ENCODE results near the gene PTAFR. TPM values are rescaled to one million over a fixed set of nuclear protein-coding genes. Genes with fewer than 3 reads are reported as not detected.

Gene PTAFR
- total RNA-seq, 4 donors from 2014 or later, result under 0.01 to 7.1 (median 1.9) TPM

GRCh38 chr1:28118640-28119307, 57.7 kb downstream of the PTAFR start:
- Histone ChIP-seq H3K4me3 (no peak overlapping the region), H3K27ac (no peak overlapping the region), H3K4me1 (no peaks in the 10 kb centered on the region), H3K9me3 (no peaks in the 10 kb centered on the region), H3K27me3 (no peaks in the 10 kb centered on the region), H3K36me3 (no peaks in the 10 kb centered on the region)
- intact Hi-C loops (cut with DNase I; ENCODE audit: low total_unique reads), result no loop called here
- TF ChIP-seq CTCF (IDR thresholded peaks at IDR 0.05), result no peak
- TF ChIP-seq POLR2A (IDR thresholded peaks at IDR 0.05), result no peak
- no peak for DNase-seq

- intact Hi-C loops (cut with DNase I; ENCODE audit: low total_unique reads), result no loop called here
- H3K4me1 ChIP-seq, result no peaks in the 10 kb centered on the region
- TF ChIP-seq CTCF (IDR thresholded peaks at IDR 0.05) (no peak), POLR2A (IDR thresholded peaks at IDR 0.05) (no peak)
- no peaks in the 10 kb centered on the region for H3K27me3 ChIP-seq
- H3K27ac ChIP-seq, result no peak overlapping the region
- no peak for DNase-seq
- H3K9me3 ChIP-seq, result no peaks in the 10 kb centered on the region
- no peaks in the 10 kb centered on the region for H3K36me3 ChIP-seq
- H3K4me3 ChIP-seq, result no peak overlapping the region
These were observed 61.2 kb downstream of the PTAFR start for GRCh38 chr1:28115267-28115666.

- intact Hi-C loops (cut with DNase I; ENCODE audit: low total_unique reads), result no loop called here
- TF ChIP-seq POLR2A (IDR thresholded peaks at IDR 0.05) (no peak), CTCF (IDR thresholded peaks at IDR 0.05) (no peak)
- H3K27me3 ChIP-seq, result no peaks in the 10 kb centered on the region
- H3K9me3 ChIP-seq, result no peaks in the 10 kb centered on the region
- H3K4me1 ChIP-seq, result no peaks in the 10 kb centered on the region
- no peak overlapping the region for H3K4me3 ChIP-seq
- no peak for DNase-seq
- no peak overlapping the region for H3K27ac ChIP-seq
- no peaks in the 10 kb centered on the region for H3K36me3 ChIP-seq
These were observed 61.6 kb downstream of the PTAFR start for GRCh38 chr1:28114844-28115243.

GRCh38 chr1:28113242-28113572, 63.3 kb downstream of the PTAFR start:
- H3K4me1 ChIP-seq, result no peaks in the 10 kb centered on the region
- H3K9me3 ChIP-seq, result no peaks in the 10 kb centered on the region
- no peak overlapping the region for H3K4me3 ChIP-seq
- H3K36me3 ChIP-seq, result no peaks in the 10 kb centered on the region
- no peaks in the 10 kb centered on the region for H3K27me3 ChIP-seq
- intact Hi-C loops (cut with DNase I; ENCODE audit: low total_unique reads), result no loop called here
- no peak overlapping the region for H3K27ac ChIP-seq
- TF ChIP-seq POLR2A (IDR thresholded peaks at IDR 0.05) (no peak), CTCF (IDR thresholded peaks at IDR 0.05) (no peak)
- DNase-seq, result no peak

- Histone ChIP-seq H3K27me3 (no peaks in the 10 kb centered on the region), H3K27ac (no peak overlapping the region), H3K4me3 (no peak overlapping the region), H3K4me1 (no peaks in the 10 kb centered on the region), H3K36me3 (no peaks in the 10 kb centered on the region), H3K9me3 (no peaks in the 10 kb centered on the region)
- intact Hi-C loops (cut with DNase I; ENCODE audit: low total_unique reads), result no loop called here
- DNase-seq, result no peak
- no peak for TF ChIP-seq POLR2A (IDR thresholded peaks at IDR 0.05)
- TF ChIP-seq CTCF (IDR thresholded peaks at IDR 0.05), result no peak
These were observed 63.9 kb downstream of the PTAFR start for GRCh38 chr1:28112388-28113241.

All from uterus (tissue), 4 donors.